NCI-H1417 treated with DMSO at 0.1 percent for 48 hours (cell line): ENCODE results near the gene SCN3A.
A peak's percentile ranks its signal among the peaks of the same experiment; 100 is the strongest.

Experiments used
- DNase-seq: peaks from one replicate; lab custom pipeline; 2025; lab: John Stamatoyannopoulos, UW

The SCN3A gene

GRCh38 chr2:165055082-165055851 is 148.6 kb downstream of the SCN3A start:
- DNase-seq: peak; percentile 10

GRCh38 chr2:165054652-165055051 is 149.2 kb downstream of the SCN3A start:
- no peak for DNase-seq

DNA sequence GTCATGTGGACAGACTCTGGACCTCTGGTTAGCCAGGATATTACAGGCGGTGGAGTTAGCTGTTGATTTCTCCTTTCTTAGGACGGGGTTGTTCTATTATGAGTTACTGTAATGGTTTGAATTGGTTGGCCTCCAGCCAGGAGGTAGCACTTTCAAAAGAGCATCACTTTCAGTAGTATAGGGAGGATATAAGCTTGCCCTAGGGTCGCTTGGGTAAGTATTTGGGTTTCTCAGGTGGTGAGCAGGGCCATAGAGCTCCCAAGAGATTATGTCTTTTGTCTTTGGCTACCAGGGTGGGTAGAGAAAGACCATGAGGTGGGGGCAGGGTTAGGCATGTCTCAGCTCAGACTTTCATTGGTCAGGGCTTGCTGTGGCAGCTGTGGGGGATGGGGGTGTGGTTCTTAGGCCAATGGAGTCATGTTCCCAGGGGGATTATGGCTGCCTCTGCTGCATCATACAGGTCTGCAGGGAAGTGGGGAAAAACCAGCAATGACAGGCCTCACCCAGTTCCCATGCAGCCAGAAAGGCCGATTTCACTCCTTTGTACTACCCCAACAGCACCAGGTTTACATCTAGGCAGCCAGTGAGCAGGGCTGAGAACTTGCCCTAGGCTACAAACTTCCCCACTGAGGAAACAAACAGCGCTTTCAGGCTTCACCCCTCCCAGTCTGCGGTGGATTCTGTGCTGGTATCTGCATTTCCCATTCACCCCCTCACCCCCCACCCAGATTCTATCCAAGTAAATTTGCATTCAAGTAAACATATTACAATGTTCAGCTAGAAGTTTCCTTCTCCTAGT is 159.1 kb downstream of the SCN3A start:
- no peak for DNase-seq
